AG04450 (cell line): ENCODE measurements around the gene MCU. TPM values are rescaled to one million over a fixed set of nuclear protein-coding genes. Genes with fewer than 3 reads are reported as not detected.
"Not testable (repeated sequence)": the region's sequence is repeated elsewhere in the genome, so short reads cannot be mapped to it uniquely, and the experiment has no call there.

ENCODE experiments used
- CTCF ChIA-PET: fragments of 300-600, 350-600 bp; formaldehyde crosslinking; extraction: SDS; loops from one replicate; lab custom pipeline; 2022; ENCODE audit warnings: antibody characterized with exemption, inconsistent platforms; lab: Charles Lee
- POLR2A ChIA-PET: fragments of 350-600 bp; formaldehyde crosslinking; extraction: SDS; loops from one replicate; lab custom pipeline; 2021; ENCODE audit warnings: antibody characterized with exemption, inconsistent platforms; lab: Yijun Ruan, JAX
- DNase-seq: peaks from one replicate; pipeline ENCODE4 v3.0.0-alpha.2; 2011; ENCODE audit warnings: low read depth, low spot score
- H3K27ac ChIP-seq: one replicate; pipeline ENCODE4 v1.5.1; 2012; ENCODE audit warnings: low read depth, low read length, control low read depth
- H3K27me3 ChIP-seq: one replicate; pipeline ENCODE4 v1.6.0; 2012; ENCODE audit warnings: low read length; ENCODE audit not compliant: control insufficient read depth, insufficient read depth
- H3K4me3 ChIP-seq: 2 replicates; pipeline ENCODE4 v1.5.1; 2011; ENCODE audit warnings: mild to moderate bottlenecking, low read depth, low read length, control low read depth
- H3K9me3 ChIP-seq: 2 replicates; pipeline ENCODE4 v1.5.1; 2012; ENCODE audit warnings: low read length; ENCODE audit not compliant: control insufficient read depth, insufficient read depth
- polyA plus RNA-seq: library from polyadenylated mRNA; depleted of rRNA; stranded (reverse); fragments of >200 nt; gene quantifications from 2 replicates; pipeline ENCODE4 v1.2.3, GENCODE V29; 2011
- TF ChIP-seq, protein P1 (sequence below): IDR thresholded peaks from 2 replicates; pipeline ENCODE4 v1.5.1; 2011; ENCODE audit warnings: low read depth, low read length, control low read depth, inconsistent platforms

MCU gene
- polyA plus RNA-seq, 1 experiment, result 104 TPM

DNA sequence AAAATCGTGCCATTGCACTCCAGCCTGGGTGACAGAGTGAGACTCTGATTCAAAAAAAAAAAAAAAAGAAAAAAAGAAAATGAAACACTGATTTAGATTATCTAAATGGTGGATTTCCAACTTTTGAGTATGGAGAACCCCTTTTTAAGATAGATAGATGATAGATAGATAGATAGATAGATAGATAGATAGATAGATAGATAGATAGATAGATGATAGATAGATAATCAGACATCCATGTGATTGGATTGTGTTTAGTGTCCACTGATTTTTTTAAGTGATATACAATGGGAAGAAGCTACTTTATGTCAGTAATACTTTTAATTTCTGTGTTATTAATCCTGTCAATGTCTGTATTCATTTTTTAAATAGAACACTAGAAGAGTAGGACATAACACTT lies 207.6 kb downstream of the MCU start:
- CTCF ChIA-PET, result no interaction called here
- Histone ChIP-seq H3K27ac (no peak overlapping the region), H3K4me3 (no peak overlapping the region), H3K27me3 (peaks cover 3% of the 10 kb centered on the region), H3K9me3 (no peaks in the 10 kb centered on the region)
- no peak for DNase-seq
- POLR2A ChIA-PET, result no interaction called here
- TF ChIP-seq, protein P1, sequence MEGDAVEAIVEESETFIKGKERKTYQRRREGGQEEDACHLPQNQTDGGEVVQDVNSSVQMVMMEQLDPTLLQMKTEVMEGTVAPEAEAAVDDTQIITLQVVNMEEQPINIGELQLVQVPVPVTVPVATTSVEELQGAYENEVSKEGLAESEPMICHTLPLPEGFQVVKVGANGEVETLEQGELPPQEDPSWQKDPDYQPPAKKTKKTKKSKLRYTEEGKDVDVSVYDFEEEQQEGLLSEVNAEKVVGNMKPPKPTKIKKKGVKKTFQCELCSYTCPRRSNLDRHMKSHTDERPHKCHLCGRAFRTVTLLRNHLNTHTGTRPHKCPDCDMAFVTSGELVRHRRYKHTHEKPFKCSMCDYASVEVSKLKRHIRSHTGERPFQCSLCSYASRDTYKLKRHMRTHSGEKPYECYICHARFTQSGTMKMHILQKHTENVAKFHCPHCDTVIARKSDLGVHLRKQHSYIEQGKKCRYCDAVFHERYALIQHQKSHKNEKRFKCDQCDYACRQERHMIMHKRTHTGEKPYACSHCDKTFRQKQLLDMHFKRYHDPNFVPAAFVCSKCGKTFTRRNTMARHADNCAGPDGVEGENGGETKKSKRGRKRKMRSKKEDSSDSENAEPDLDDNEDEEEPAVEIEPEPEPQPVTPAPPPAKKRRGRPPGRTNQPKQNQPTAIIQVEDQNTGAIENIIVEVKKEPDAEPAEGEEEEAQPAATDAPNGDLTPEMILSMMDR, result no peak

DNA sequence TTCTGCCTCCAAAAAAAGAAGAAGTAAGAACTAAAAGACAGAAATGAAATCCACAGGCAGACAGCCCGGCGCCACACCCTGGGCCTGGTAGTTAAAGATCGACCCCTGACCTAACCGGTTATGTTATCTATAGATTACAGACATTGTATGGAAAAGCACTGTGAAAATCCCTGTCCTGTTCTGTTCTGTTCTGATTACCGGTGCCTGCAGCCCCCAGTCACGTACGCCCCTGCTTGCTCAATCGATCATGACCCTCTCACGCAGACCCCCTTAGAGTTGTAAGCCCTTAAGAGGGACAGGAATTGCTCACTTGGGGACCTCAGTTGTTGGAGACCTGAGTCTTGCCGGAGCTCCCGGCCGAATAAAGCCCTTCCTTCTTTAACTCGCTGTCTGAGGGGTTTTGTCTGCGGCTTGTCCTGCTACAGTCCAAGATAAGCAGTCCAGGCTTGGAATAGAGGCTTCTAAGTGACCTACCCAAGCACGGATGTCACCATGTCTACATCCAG lies 212.1 kb downstream of the MCU start:
- CTCF ChIA-PET, H3K27me3 ChIP-seq, DNase-seq, POLR2A ChIA-PET, H3K27ac ChIP-seq, H3K4me3 ChIP-seq, H3K9me3 ChIP-seq: not testable (repeated sequence)

DNA sequence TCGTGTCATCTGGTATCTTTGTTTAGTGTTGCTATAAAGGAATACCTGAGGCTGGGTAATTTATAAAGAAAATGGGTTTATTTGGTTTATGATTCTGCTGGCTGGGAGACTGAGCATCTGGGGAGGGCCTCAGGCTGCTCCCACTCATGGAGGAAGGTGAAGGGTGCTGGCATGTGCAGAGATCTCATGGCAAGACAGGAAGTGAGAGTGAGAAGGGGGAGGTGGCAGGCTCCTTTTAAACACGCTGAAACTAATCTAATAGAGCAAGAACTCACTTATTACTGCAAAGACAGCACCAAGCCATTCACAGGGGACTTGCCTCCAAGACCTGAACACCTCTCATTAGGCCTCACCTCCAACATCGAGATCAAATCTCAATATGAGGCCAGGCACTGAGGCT lies 212.9 kb downstream of the MCU start:
- Histone ChIP-seq H3K9me3 (no peaks in the 10 kb centered on the region), H3K4me3 (no peak overlapping the region), H3K27ac (no peak overlapping the region), H3K27me3 (peaks cover 4% of the 10 kb centered on the region)
- CTCF ChIA-PET, result no interaction called here
- no peak for DNase-seq
- TF ChIP-seq, protein P1, result no peak
- POLR2A ChIA-PET, result no interaction called here

DNA sequence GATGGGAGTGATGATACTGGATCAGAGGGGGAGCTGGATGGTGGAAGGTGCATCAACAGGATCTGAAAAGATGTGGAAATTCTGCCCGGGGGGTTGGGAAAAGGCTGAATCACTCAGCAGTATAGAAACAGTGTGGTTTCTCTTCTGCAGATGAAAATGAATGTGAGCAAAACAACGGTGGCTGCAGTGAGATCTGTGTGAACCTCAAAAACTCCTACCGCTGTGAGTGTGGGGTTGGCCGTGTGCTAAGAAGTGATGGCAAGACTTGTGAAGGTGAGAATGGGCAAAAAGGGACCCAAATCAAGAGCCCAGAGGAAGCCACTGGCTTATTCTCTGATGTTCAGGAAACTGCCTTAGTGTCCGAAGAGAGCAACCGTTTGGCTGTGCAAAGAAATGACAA lies 214.5 kb downstream of the MCU start:
- no peaks in the 10 kb centered on the region for H3K9me3 ChIP-seq
- TF ChIP-seq, protein P1, result no peak
- H3K4me3 ChIP-seq, result no peak overlapping the region
- CTCF ChIA-PET, result no interaction called here
- DNase-seq, result no peak
- H3K27me3 ChIP-seq, result peaks cover 4% of the 10 kb centered on the region
- POLR2A ChIA-PET, result no interaction called here
- H3K27ac ChIP-seq, result no peak overlapping the region

DNA sequence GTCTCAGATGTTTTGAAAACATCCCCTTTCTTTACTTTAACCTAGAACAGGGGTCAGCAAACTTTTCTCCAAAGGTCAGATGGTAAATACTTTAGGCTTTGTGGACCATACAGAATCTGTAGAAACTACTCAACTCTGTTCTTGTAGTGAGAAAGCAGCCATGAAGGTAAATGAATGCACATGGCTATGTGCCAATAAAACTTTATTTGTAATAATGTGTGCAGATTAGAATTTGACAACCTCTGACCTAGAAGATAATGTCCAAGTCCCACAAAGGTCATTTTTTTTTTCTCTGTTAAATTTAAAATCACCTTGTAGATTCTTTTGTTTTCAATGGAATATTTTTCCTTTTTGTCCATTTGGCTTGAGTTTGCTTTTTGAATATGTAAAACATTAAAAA lies 218.8 kb downstream of the MCU start:
- Histone ChIP-seq H3K9me3 (no peaks in the 10 kb centered on the region), H3K27ac (no peak overlapping the region), H3K27me3 (peaks cover 5% of the 10 kb centered on the region), H3K4me3 (no peak overlapping the region)
- CTCF ChIA-PET, result no interaction called here
- POLR2A ChIA-PET, result no interaction called here
- no peak for DNase-seq
- TF ChIP-seq, protein P1, result no peak

DNA sequence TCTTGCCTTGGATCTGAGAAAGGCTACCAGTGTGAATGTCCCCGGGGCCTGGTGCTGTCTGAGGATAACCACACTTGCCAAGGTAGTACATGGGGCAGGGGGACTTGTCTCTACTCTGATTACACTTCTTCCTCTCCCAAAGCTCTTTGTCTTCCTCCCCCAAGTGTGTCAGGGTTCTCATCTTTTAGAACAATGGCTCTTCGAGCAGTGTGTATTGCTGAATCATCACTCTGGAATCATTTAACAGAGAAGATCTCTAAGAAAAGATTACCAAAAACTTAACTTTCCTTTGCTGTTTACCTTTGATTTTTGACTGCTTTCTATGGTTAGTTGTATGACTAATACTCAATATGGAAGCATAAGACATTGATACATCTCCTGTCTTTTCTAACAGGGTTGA lies 219.8 kb downstream of the MCU start:
- ChIA-PET CTCF (no interaction called here), POLR2A (no interaction called here)
- Histone ChIP-seq H3K27ac (no peak overlapping the region), H3K27me3 (peaks cover 5% of the 10 kb centered on the region), H3K9me3 (no peaks in the 10 kb centered on the region), H3K4me3 (no peak overlapping the region)
- no peak for DNase-seq
- TF ChIP-seq, protein P1, result no peak
